Lung (tissue), 12 donors: ENCODE data around the gene YY1. TPM values are rescaled to one million over a fixed set of nuclear protein-coding genes. Genes with fewer than 3 reads are reported as not detected.

Experiments
- ATAC-seq: fragments of 200-7000 bp; cut with Tn5 transposase; one replicate; pipeline ENCODE4 v1.9.1; 2020; ENCODE audit warnings: moderate number of reproducible peaks; ENCODE audit not compliant: insufficient read depth, low FRiP score
- DNase-seq, 3 donors: peaks; one replicate each; pipeline ENCODE4 v3.0.0-alpha.2; 2013 to 2017
- H3K27ac ChIP-seq, 2 donors: one replicate each; pipeline ENCODE4 v1.5.1; 2013; ENCODE audit warnings: mild to moderate bottlenecking in 2 of 2, moderate library complexity in 2 of 2, control low read depth in 1 of 2, inconsistent platforms in 1 of 2, low read depth in 1 of 2, low read length in 1 of 2
- H3K27me3 ChIP-seq, 3 donors: one replicate each; pipeline ENCODE4 v1.5.1; 2013; ENCODE audit warnings: low read length in 2 of 3; ENCODE audit not compliant: control insufficient read depth in 3 of 3, insufficient read depth in 3 of 3
- H3K36me3 ChIP-seq, 4 donors: one replicate each; pipeline ENCODE4 v1.5.1; 2013; ENCODE audit warnings: low read length in 4 of 4, mild to moderate bottlenecking in 1 of 4, moderate library complexity in 1 of 4; ENCODE audit not compliant: control insufficient read depth in 4 of 4, insufficient read depth in 4 of 4
- H3K4me1 ChIP-seq, 5 donors: one replicate each; pipeline ENCODE4 v1.5.1; 2013; ENCODE audit warnings: low read length in 5 of 5, mild to moderate bottlenecking in 2 of 5, moderate library complexity in 1 of 5; ENCODE audit not compliant: control insufficient read depth in 5 of 5, insufficient read depth in 5 of 5
- H3K4me3 ChIP-seq: one replicate; pipeline ENCODE4 v1.5.1; 2013; ENCODE audit warnings: mild to moderate bottlenecking, control low read depth, moderate library complexity
- H3K9ac ChIP-seq, 2 donors: one replicate each; pipeline ENCODE4 v1.5.1; 2013; ENCODE audit warnings: low read length in 2 of 2, control low read depth in 1 of 2; ENCODE audit not compliant: insufficient read depth in 1 of 2
- H3K9me3 ChIP-seq, 4 donors: one replicate each; pipeline ENCODE4 v1.5.1; 2013; ENCODE audit warnings: low read length in 3 of 4, mild to moderate bottlenecking in 1 of 4, moderate library complexity in 1 of 4; ENCODE audit not compliant: control insufficient read depth in 4 of 4, insufficient read depth in 3 of 4
- CTCF ChIP-seq: IDR thresholded peaks from 2 replicates; pipeline ENCODE4 v1.5.1; 2012; ENCODE audit warnings: mild to moderate bottlenecking; ENCODE audit errors: control extremely low read depth, extremely low read depth
- WGBS, 2 donors: extraction: QIAGEN DNeasy Blood & Tissue Kit; methylation state at CpG; one replicate each; pipeline ENCODE4 v1.1.7; 2013; 5-methylcytosine and 5-hydroxymethylcytosine counted together
- polyA plus RNA-seq, 2 donors: library from polyadenylated mRNA; stranded (reverse); fragments of 200-250 nt; gene quantifications; one replicate each; pipeline ENCODE4 v1.2.1, GENCODE V29; 2013
- total RNA-seq, 2 donors: library from RNA; depleted of rRNA in 1 of 2; stranded (reverse); fragments of >200 nt in 1 of 2; gene quantifications; one replicate each; pipeline ENCODE4 v1.2.1, GENCODE V29; 2014 to 2021
- donor health status: control.
- donor health status: control.
- donor health status: Bipolar disorder and iron deficiency.
- donor health status: healthy.
- donor health status: DM: yes; HTN: yes; CAD: no.

Gene YY1
- total and polyA plus RNA-seq, 4 donors = 22.9 to 62.9 (median 34.6) TPM

GRCh38 chr14:100236881-100237280 is 2.1 kb upstream of the YY1 start:
- no peak overlapping the region for H3K4me3 ChIP-seq
- no peak overlapping the region for H3K27ac ChIP-seq
- H3K27me3 ChIP-seq = no peaks in the 10 kb centered on the region
- TF ChIP-seq CTCF = no peak
- H3K36me3 ChIP-seq = peaks cover 0 to 5% (median 0%) of the 10 kb centered on the region in 4 donors
- ATAC-seq = no peak
- H3K9me3 ChIP-seq = no peaks in the 10 kb centered on the region
- H3K4me1 ChIP-seq = peaks cover 0 to 25% (median 4%) of the 10 kb centered on the region in 5 donors
- H3K9ac ChIP-seq = peak overlapping the region; percentile 75 to 93
- DNase-seq = no peak

- Histone ChIP-seq H3K9me3 (no peaks in the 10 kb centered on the region), H3K4me1 (peaks cover 0 to 25% (median 7%) of the 10 kb centered on the region in 5 donors), H3K36me3 (peaks cover 0 to 5% (median 2%) of the 10 kb centered on the region in 4 donors)
Measured at GRCh38 chr14:100237735-100238418, 1.1 kb upstream of the YY1 start.

GRCh38 chr14:100239211-100239839 is 381 bp downstream of the YY1 start:
- 0 to 1% methylated on average over 63 to 93 of the region's 93 CpGs for WGBS, 2 donors
- H3K4me1 ChIP-seq = peaks cover 0 to 25% (median 12%) of the 10 kb centered on the region in 5 donors
- peak overlapping the region in 1 of 2 donors; percentile 53 for H3K9ac ChIP-seq
- TF ChIP-seq CTCF = no peak
- no peaks in the 10 kb centered on the region for H3K27me3 ChIP-seq
- H3K9me3 ChIP-seq = no peaks in the 10 kb centered on the region
- DNase-seq (peak in 2 of 3 donors; percentile 16 to 23), ATAC-seq (no peak)
- H3K4me3 ChIP-seq = peak overlapping the region; percentile 93
- peak overlapping the region; percentile 90 to 92 for H3K27ac ChIP-seq
- H3K36me3 ChIP-seq = peaks cover 0 to 5% (median 3%) of the 10 kb centered on the region in 4 donors

More at GRCh38 chr14:100237735-100238418, 1.1 kb upstream of the YY1 start:
- WGBS, 2 donors = 0% methylated on average over 48 to 64 of the region's 64 CpGs
- Histone ChIP-seq H3K9ac (peak overlapping the region; percentile 75 to 93), H3K27ac (peak overlapping the region; percentile 92 to 99), H3K4me3 (peak overlapping the region; percentile 96), H3K27me3 (no peaks in the 10 kb centered on the region)
- DNase-seq (peak; percentile 65 to 76 (median 74)), ATAC-seq (no peak)
- no peak for TF ChIP-seq CTCF
